HepG2 (cell line): ENCODE results near the gene SEC24D. TPM values are rescaled to one million over a fixed set of nuclear protein-coding genes. Genes with fewer than 3 reads are reported as not detected.

ENCODE experiments used
- ATAC-seq: fragments of 200-7000 bp; cut with Tn5 transposase; 3 replicates; pipeline ENCODE4 v1.9.1; 2020; ENCODE audit warnings: mild to moderate bottlenecking, moderate library complexity
- BruUV-seq: library from RNA; stranded (reverse); fragments of 400-500 nt; replicated peaks from 2 replicates; lab custom pipeline; 2021; lab: Mats Ljungman, UMichigan
- CTCF ChIA-PET: fragments of 300-600 bp; formaldehyde crosslinking; extraction: SDS; loops from one replicate; lab custom pipeline; 2021; ENCODE audit warnings: low total read pairs, inconsistent platforms, low intra/inter-chr PET ratio; lab: Yijun Ruan, JAX
- POLR2A ChIA-PET: fragments of 350-600 bp; sonication (Branson Sonifier 250); formaldehyde crosslinking; loops from one replicate; lab custom pipeline; 2020; ENCODE audit warnings: antibody characterized with exemption, inconsistent platforms; lab: Yijun Ruan, JAX
- DNase-seq: peaks from one replicate; pipeline ENCODE4 v3.0.0-alpha.2; 2015; ENCODE audit warnings: low spot score
- FAIRE-seq: peaks from 3 replicates; lab custom pipeline; 2011; peaks lifted over from hg19 to GRCh38; lab: Jason Lieb, UNC
- H2AFZ ChIP-seq: one replicate; pipeline ENCODE4 v1.6.1; 2011; ENCODE audit warnings: low read length, inconsistent platforms
- H3K27ac ChIP-seq: fragments of 300-600 bp; 3 replicates; pipeline ENCODE4 v1.8.0; 2011; ENCODE audit warnings: mixed run types, mild to moderate bottlenecking, mixed read lengths, low read length, inconsistent platforms; ENCODE audit not compliant: insufficient read depth; ENCODE audit errors: extremely low read length
- H3K27me3 ChIP-seq, 2 experiments: fragments of 200-600 bp in 1 of 2; 2 replicates in 1 of 2; 3 replicates in 1 of 2; pipeline versions ENCODE4 v1.6.0 to v1.8.0; 2011; ENCODE audit warnings: low read length in 2 of 2, mild to moderate bottlenecking in 2 of 2, moderate library complexity in 2 of 2, inconsistent platforms in 1 of 2; ENCODE audit not compliant: insufficient read depth in 2 of 2, control insufficient read depth in 1 of 2
- H3K36me3 ChIP-seq, 2 experiments: fragments of 200-600 bp in 1 of 2; replicated peaks in 1 of 2; 2 replicates in 1 of 2; 3 replicates in 1 of 2; pipeline versions ENCODE4 v1.5.1 to v1.8.0; 2011; ENCODE audit warnings: low read length in 2 of 2, inconsistent platforms in 1 of 2; ENCODE audit not compliant: insufficient read depth in 2 of 2, control insufficient read depth in 1 of 2
- H3K4me1 ChIP-seq: 2 replicates; pipeline ENCODE4 v1.5.1; 2012; ENCODE audit warnings: low read length, inconsistent platforms; ENCODE audit not compliant: insufficient read depth
- H3K4me2 ChIP-seq: 2 replicates; pipeline ENCODE4 v1.6.0; 2011; ENCODE audit warnings: low read depth, low read length, inconsistent platforms
- H3K4me3 ChIP-seq, 3 experiments: fragments of 200-600 bp in 1 of 3; sonication (generic), shearing (Covaris generic) in 1 of 3; replicated peaks in 1 of 3; 2 replicates each; pipeline ENCODE4 v1.5.1; 2011 to 2016; ENCODE audit warnings: low read length in 3 of 3, inconsistent platforms in 2 of 3, low read depth in 2 of 3, mild to moderate bottlenecking in 2 of 3, control low read depth in 1 of 3, mixed read lengths in 1 of 3; ENCODE audit not compliant: insufficient read depth in 1 of 3
- H3K79me2 ChIP-seq: one replicate; pipeline ENCODE4 v1.6.1; 2011; ENCODE audit warnings: low read length, inconsistent platforms; ENCODE audit not compliant: insufficient read depth
- H3K9ac ChIP-seq: 2 replicates; pipeline ENCODE4 v1.6.0; 2011; ENCODE audit warnings: mild to moderate bottlenecking, low read depth, low read length, inconsistent platforms; ENCODE audit not compliant: insufficient read depth
- H3K9me3 ChIP-seq: 2 replicates; pipeline ENCODE4 v1.5.1; 2012; ENCODE audit warnings: mild to moderate bottlenecking, low read length
- H4K20me1 ChIP-seq: 2 replicates; pipeline ENCODE4 v1.6.0; 2011; ENCODE audit warnings: inconsistent platforms, mild to moderate bottlenecking, low read length, moderate library complexity; ENCODE audit not compliant: insufficient read depth
- E2F1 ChIP-seq: sonication (generic); formaldehyde crosslinking; IDR thresholded peaks from 2 replicates; pipeline ENCODE4 v1.5.0; 2020; ENCODE audit warnings: missing genetic modification reagents
- ETS1 ChIP-seq: sonication (generic); formaldehyde crosslinking; IDR thresholded peaks from 2 replicates; pipeline ENCODE4 v1.4.0; 2020; ENCODE audit warnings: missing genetic modification reagents
- MAFF ChIP-seq: IDR thresholded peaks from 2 replicates; pipeline ENCODE4 v1.6.1; 2011; ENCODE audit warnings: low read depth, low read length, improper control_type of control experiment
- MAFK ChIP-seq, 2 experiments: IDR thresholded peaks in 1 of 2; conservative IDR thresholded peaks in 1 of 2; 2 replicates each; pipeline ENCODE4 v1.6.1; 2011; ENCODE audit warnings: improper control_type of control experiment in 2 of 2, low read length in 2 of 2
- MTA3 ChIP-seq: sonication (generic); formaldehyde crosslinking; IDR thresholded peaks from 2 replicates; pipeline ENCODE4 v1.4.0; 2020; ENCODE audit warnings: missing genetic modification reagents
- NPAS2 ChIP-seq: sonication (generic); formaldehyde crosslinking; IDR thresholded peaks from 2 replicates; pipeline ENCODE4 v1.8.0; 2022; ENCODE audit warnings: mild to moderate bottlenecking, missing genetic modification reagents, borderline replicate concordance
- PCBP1 ChIP-seq: fragments of 200-400 bp; formaldehyde crosslinking; IDR thresholded peaks from 2 replicates; pipeline ENCODE4 v1.6.1; 2017; ENCODE audit warnings: mild to moderate bottlenecking, low read depth, low read length, borderline replicate concordance
- WGBS: methylation state at CpG from one replicate; pipeline ENCODE4 v1.1.6; 2017; ENCODE audit warnings: low lambda C conversion rate; 5-methylcytosine and 5-hydroxymethylcytosine counted together
- in situ Hi-C: cut with HindIII; loops from 2 replicates; pipeline ENCODE4 v1.10.0; 2017; ENCODE audit warnings: low pct_unique_long_range_greater_than_20kb; ENCODE audit not compliant: extremely low pct_ligation_motif_present
- intact Hi-C: fragments of 100-400 bp; cut with micrococcal nuclease; formaldehyde crosslinking; loops from one replicate; pipeline ENCODE4 v1.10.0; 2022; ENCODE audit not compliant: unreplicated experiment
- polyA plus RNA-seq, 8 experiments: library from polyadenylated mRNA; depleted of rRNA in 3 of 8; stranded (reverse) in 7 of 8; unstranded in 1 of 8; fragments of >200 nt; fragmentation: Illumina TruSeq in 4 of 8; extraction: Trizol in 4 of 8; gene quantifications; 2 replicates each; pipeline versions ENCODE4 v1.2.1 to v1.2.3, GENCODE V29; 2011 to 2016; ENCODE audit warnings: low read depth in 4 of 8, missing spikeins in 1 of 8, mixed read lengths in 1 of 8; ENCODE audit not compliant: insufficient read depth in 1 of 8
- total RNA-seq, 5 experiments: library from RNA; depleted of rRNA; stranded (reverse); fragments of >200 nt; fragmentation: Illumina TruSeq; extraction: Trizol; gene quantifications; 2 replicates each; pipeline ENCODE4 v1.2.3, GENCODE V29; 2016; ENCODE audit warnings: low read depth in 1 of 5

SEC24D gene
- total and polyA plus RNA-seq, 2 of the 13 experiments (the other 11 are each of a cell fraction or from before 2014, with no cell fraction given): 30.0 to 51.1 TPM

GRCh38 chr4:118799231-118799942 lies 36.5 kb downstream of the SEC24D start:
- Histone ChIP-seq H3K36me3 (peaks cover 17 to 65% of the 10 kb centered on the region in 2 experiments), H3K79me2 (no peaks in the 10 kb centered on the region), H3K4me3 (no peak overlapping the region), H3K9ac (no peak overlapping the region), H2AFZ (no peak overlapping the region), H3K4me2 (no peak overlapping the region), H3K9me3 (no peaks in the 10 kb centered on the region), H3K27me3 (no peaks in the 10 kb centered on the region), H4K20me1 (no peaks in the 10 kb centered on the region), H3K27ac (no peak overlapping the region), H3K4me1 (no peaks in the 10 kb centered on the region)
- no peak for TF ChIP-seq E2F1 (CRISPR knock-in tag)
- peak; percentile 47 to 66; a peak in 3 of 4 replicates for TF ChIP-seq MAFK (conservative IDR thresholded peaks at IDR 0.05 in 1 of 2, IDR thresholded peaks at IDR 0.05 in 1 of 2; ENCODE audit: low read length in 2 of 2)
- TF ChIP-seq MAFF: peak; percentile 54
- WGBS: 98% methylated on average over 9 of the region's 9 CpGs
- CTCF ChIA-PET: no interaction called here
- intact Hi-C loops: no loop called here
- in situ Hi-C loops: no loop called here
- no TSS peak for BruUV-seq
- DNase-seq (no peak), ATAC-seq (no peak), FAIRE-seq (no peak)
- POLR2A ChIA-PET: no interaction called here

- CTCF ChIA-PET: no interaction called here
- Histone ChIP-seq H3K9ac (no peak overlapping the region), H2AFZ (no peak overlapping the region), H3K4me3 (no peak overlapping the region), H3K4me2 (no peak overlapping the region), H3K4me1 (no peaks in the 10 kb centered on the region), H3K9me3 (no peaks in the 10 kb centered on the region), H3K27me3 (no peaks in the 10 kb centered on the region), H4K20me1 (peaks cover 5% of the 10 kb centered on the region; the same call in 1 of the 2 replicates), H3K79me2 (no peaks in the 10 kb centered on the region), H3K27ac (no peak overlapping the region), H3K36me3 (peaks cover 17 to 71% of the 10 kb centered on the region in 2 experiments)
- in situ Hi-C loops (no loop called here), intact Hi-C loops (no loop called here)
- POLR2A ChIA-PET: no interaction called here
- TF ChIP-seq ETS1 (CRISPR knock-in tag): no peak
- TF ChIP-seq MTA3 (CRISPR knock-in tag): no peak
- TF ChIP-seq NPAS2 (CRISPR knock-in tag): no peak
- no peak for TF ChIP-seq PCBP1
- DNase-seq: no peak
- BruUV-seq: no TSS peak
- ATAC-seq: peak; percentile 86
- no peak for FAIRE-seq
- 100% methylated on average over 2 of the region's 3 CpGs for WGBS
Observed at GRCh38 chr4:118798658-118799057, 37.3 kb downstream of the SEC24D start.
